Measurements from ENCODE around the gene SIK3.

DNA sequence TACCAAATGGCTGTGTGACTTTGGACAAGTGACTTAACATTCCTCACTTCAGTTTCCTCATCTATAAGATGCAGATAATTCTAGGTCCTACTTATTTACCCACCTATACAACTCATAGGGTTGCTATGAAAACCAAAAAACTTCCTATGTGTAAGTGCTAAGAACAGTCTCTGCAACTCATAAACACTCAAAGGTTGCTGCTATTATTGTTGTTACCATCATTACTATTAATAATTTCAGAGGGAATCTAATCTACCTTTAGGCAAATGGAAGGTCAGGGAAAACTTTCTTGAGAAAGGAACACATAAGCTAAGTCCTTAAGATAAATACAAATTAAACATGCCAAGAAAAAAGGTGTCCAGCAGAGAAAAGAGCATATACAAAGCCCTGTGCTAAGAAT is 40.5 kb downstream of the SIK3 start:
- TF ChIP-seq POLR2AphosphoS5 (IDR thresholded peaks at IDR 0.05) (no peak), CTCF (IDR thresholded peaks at IDR 0.05) (no peak)

Measured in gastroesophageal sphincter (tissue), 3 donors.